ENCODE data around the gene GRM7.

Gene GRM7

DNA sequence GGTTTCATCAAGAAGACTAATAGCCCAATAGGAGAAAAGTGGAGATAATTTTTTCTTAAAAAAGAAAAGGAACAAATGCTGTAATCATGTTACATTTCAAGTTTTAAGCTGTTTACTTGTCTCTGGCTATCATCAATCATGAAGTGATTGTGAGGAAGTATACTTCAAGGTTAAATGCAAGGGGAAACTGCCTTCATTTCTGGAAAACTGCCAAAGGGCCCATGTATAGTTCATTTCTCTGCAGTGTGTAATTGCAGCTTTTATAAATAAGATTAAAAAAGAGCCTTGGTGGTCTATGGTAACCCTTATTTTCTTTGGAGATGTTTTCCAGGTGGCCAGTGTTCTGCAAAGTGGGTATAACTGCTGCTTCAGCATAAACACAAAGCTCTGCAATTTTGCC, 101.9 kb downstream of the GRM7 start:
- Histone ChIP-seq H3K4me1 (no peaks in the 10 kb centered on the region), H4K20me1 (no peaks in the 10 kb centered on the region), H3K36me3 (no peaks in the 10 kb centered on the region), H3K9me3 (no peaks in the 10 kb centered on the region), H3K9ac (no peak overlapping the region), H3K27ac (no peak overlapping the region), H3K4me3 (no peak overlapping the region), H3K27me3 (no peaks in the 10 kb centered on the region), H3K4me2 (no peak overlapping the region)
- TF ChIP-seq Cebpa-rat (IDR thresholded peaks at IDR 0.05): no peak

DNA sequence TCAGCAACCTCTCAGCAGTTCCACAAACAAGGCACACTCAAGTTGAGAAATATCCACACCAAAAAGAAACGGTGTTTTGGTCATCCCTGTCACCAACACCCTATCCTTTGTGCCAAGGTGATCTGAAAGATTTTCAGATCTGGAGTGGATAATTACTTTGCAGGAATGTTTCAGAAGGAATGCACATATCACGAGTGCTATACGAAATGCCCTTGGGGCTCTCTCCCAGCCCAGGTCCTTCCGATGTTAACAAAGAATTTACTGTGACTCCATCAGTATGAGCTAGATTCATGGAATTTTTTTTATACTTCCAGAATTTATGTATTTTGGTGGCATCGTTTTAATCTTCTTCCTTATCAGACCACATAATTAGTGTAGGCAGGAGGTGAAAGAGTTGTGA, 105.0 kb downstream of the GRM7 start:
- Histone ChIP-seq H4K20me1 (no peaks in the 10 kb centered on the region), H3K9ac (no peak overlapping the region), H3K27ac (no peak overlapping the region), H3K9me3 (no peaks in the 10 kb centered on the region), H3K36me3 (no peaks in the 10 kb centered on the region), H3K27me3 (no peaks in the 10 kb centered on the region), H3K4me3 (no peak overlapping the region), H3K4me2 (no peak overlapping the region), H3K4me1 (no peaks in the 10 kb centered on the region)
- TF ChIP-seq Cebpa-rat (IDR thresholded peaks at IDR 0.05): no peak

DNA sequence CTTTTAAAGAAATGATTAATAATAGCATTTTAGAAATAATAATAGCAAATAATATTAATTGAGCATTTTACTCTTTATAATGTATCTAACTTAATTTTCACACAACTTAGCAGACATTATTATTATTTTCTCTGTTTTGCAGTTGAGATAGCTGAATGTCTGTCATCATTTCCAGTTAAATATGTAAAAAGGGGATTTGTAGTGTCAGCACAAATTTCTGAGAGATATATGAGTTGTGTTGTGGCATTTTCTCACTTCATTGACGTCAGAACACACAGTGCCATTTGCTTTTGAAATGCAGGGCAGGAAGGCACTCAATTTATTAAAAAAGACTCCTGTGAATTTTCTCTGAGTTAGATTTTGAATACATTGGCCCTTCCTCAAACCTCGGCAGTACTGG, 111.0 kb downstream of the GRM7 start:
- H3K4me1 ChIP-seq: no peaks in the 10 kb centered on the region
- H3K9ac ChIP-seq: no peak overlapping the region
- no peak overlapping the region for H3K4me2 ChIP-seq
- H3K36me3 ChIP-seq: no peaks in the 10 kb centered on the region
- no peak overlapping the region for H3K27ac ChIP-seq
- H3K4me3 ChIP-seq: no peak overlapping the region
- H4K20me1 ChIP-seq: no peaks in the 10 kb centered on the region
- H3K9me3 ChIP-seq: no peaks in the 10 kb centered on the region
- TF ChIP-seq Cebpa-rat (IDR thresholded peaks at IDR 0.05): no peak
- no peaks in the 10 kb centered on the region for H3K27me3 ChIP-seq

GRCh38 chr3:6985848-6986247, 124.9 kb downstream of the GRM7 start:
- no peak overlapping the region for H3K4me2 ChIP-seq
- no peaks in the 10 kb centered on the region for H3K4me1 ChIP-seq
- H3K27me3 ChIP-seq: no peaks in the 10 kb centered on the region
- no peak for TF ChIP-seq Cebpa-rat (IDR thresholded peaks at IDR 0.05)
- no peaks in the 10 kb centered on the region for H4K20me1 ChIP-seq
- no peak overlapping the region for H3K9ac ChIP-seq
- H3K9me3 ChIP-seq: no peaks in the 10 kb centered on the region
- H3K4me3 ChIP-seq: no peak overlapping the region
- H3K36me3 ChIP-seq: no peaks in the 10 kb centered on the region
- H3K27ac ChIP-seq: no peak overlapping the region

- H3K4me1 ChIP-seq: no peaks in the 10 kb centered on the region
- no peak overlapping the region for H3K4me3 ChIP-seq
- no peaks in the 10 kb centered on the region for H3K9me3 ChIP-seq
- H4K20me1 ChIP-seq: no peaks in the 10 kb centered on the region
- no peak overlapping the region for H3K4me2 ChIP-seq
- no peak overlapping the region for H3K27ac ChIP-seq
- H3K9ac ChIP-seq: no peak overlapping the region
- TF ChIP-seq Cebpa-rat (IDR thresholded peaks at IDR 0.05): no peak
- no peaks in the 10 kb centered on the region for H3K36me3 ChIP-seq
- no peaks in the 10 kb centered on the region for H3K27me3 ChIP-seq
These were observed 128.8 kb downstream of the GRM7 start for GRCh38 chr3:6989608-6990291.

DNA sequence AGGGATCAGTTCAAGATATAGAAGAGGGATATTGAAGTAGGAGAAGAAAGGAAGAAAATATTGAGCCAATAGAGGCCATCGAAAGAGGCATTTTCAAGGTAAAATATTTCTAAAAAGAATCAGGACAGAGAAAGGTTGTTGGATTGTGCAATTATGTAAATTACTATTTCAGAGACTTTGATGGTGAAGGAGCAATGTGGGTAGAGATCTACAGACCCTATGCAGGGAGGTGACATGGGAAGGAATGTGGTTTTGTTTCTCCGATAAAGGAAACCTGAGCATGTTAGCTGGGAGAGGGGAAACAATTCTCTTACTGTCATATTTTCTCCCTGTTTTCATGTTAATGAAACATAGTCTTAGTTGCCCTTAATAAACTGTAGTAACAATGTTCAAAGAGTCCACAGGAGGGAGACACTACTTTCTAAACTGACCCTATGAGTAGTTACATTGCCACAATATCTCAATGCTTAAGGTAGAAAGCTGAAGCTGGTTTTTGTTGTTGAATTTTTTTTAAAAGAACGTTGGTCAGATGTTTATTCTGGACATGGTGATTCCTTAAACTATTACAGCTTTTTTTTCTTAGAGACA, 133.3 kb downstream of the GRM7 start:
- no peaks in the 10 kb centered on the region for H4K20me1 ChIP-seq
- no peak overlapping the region for H3K27ac ChIP-seq
- no peak overlapping the region for H3K4me2 ChIP-seq
- H3K4me1 ChIP-seq: no peaks in the 10 kb centered on the region
- peaks cover 8% of the 10 kb centered on the region; the same call in 1 of the 2 replicates for H3K9me3 ChIP-seq
- no peak for TF ChIP-seq Cebpa-rat (IDR thresholded peaks at IDR 0.05)
- H3K27me3 ChIP-seq: no peaks in the 10 kb centered on the region
- H3K9ac ChIP-seq: no peak overlapping the region
- no peak overlapping the region for H3K4me3 ChIP-seq
- no peaks in the 10 kb centered on the region for H3K36me3 ChIP-seq

GRCh38 chr3:7000501-7000900, 139.6 kb downstream of the GRM7 start:
- no peak for TF ChIP-seq Cebpa-rat (IDR thresholded peaks at IDR 0.05)

GRCh38 chr3:7001370-7001769, 140.5 kb downstream of the GRM7 start:
- H3K9me3 ChIP-seq: peaks cover 9% of the 10 kb centered on the region; the same call in 1 of the 2 replicates
- H3K27me3 ChIP-seq: no peaks in the 10 kb centered on the region
- no peak overlapping the region for H3K4me3 ChIP-seq
- no peak overlapping the region for H3K9ac ChIP-seq
- H4K20me1 ChIP-seq: no peaks in the 10 kb centered on the region
- no peak overlapping the region for H3K27ac ChIP-seq
- no peaks in the 10 kb centered on the region for H3K36me3 ChIP-seq
- TF ChIP-seq Cebpa-rat (IDR thresholded peaks at IDR 0.05): no peak
- no peak overlapping the region for H3K4me2 ChIP-seq
- H3K4me1 ChIP-seq: no peaks in the 10 kb centered on the region

More at GRCh38 chr3:7000501-7000900, 139.6 kb downstream of the GRM7 start:
- no peaks in the 10 kb centered on the region for H3K27me3 ChIP-seq
- peaks cover 9% of the 10 kb centered on the region; the same call in 1 of the 2 replicates for H3K9me3 ChIP-seq
- H3K36me3 ChIP-seq: no peaks in the 10 kb centered on the region
- H3K9ac ChIP-seq: no peak overlapping the region
- H3K4me1 ChIP-seq: no peaks in the 10 kb centered on the region
- H3K4me2 ChIP-seq: no peak overlapping the region
- H4K20me1 ChIP-seq: no peaks in the 10 kb centered on the region
- H3K27ac ChIP-seq: no peak overlapping the region
- no peak overlapping the region for H3K4me3 ChIP-seq

DNA sequence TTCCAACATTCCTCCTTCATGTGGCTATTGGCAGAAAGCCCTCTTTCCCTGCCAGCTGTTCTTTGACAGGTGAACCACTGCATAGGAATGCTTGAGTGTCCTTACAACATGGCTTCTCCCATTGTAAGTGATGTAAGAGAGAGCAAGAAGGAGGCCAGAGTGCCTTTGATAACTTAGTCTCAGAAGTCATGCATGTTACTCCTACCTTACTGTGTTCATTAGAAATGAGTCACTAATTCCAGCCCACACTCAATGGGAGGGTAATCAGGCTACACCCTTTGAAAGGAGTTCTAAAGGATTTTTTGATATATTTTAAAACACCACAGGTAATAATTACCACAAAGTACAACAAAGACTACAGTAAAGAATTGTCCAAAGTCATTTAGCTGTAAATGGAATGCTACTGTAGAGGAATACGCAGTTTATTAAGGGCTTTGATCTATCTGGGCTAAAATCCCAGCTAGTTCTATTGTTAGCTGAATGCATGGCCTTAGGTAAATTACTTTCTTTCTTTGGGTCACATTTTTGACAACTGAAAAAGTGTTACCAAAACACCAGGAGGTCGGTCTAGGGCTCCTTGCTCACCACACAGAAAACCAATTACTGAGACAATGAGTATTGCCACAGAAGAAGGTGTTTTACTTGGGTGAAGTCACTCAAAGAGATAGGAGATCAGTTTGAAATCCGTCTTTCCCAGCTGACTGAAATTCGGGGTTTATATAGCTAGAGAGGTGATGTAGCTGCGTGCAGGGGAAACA, 154.9 kb downstream of the GRM7 start:
- no peaks in the 10 kb centered on the region for H3K9me3 ChIP-seq
- no peak for TF ChIP-seq Cebpa-rat (IDR thresholded peaks at IDR 0.05)

More for the DNA sequence above, 154.9 kb downstream of the GRM7 start:
- no peaks in the 10 kb centered on the region for H3K36me3 ChIP-seq
- H3K4me3 ChIP-seq: no peak overlapping the region
- no peak overlapping the region for H3K9ac ChIP-seq
- H3K4me2 ChIP-seq: no peak overlapping the region
- H4K20me1 ChIP-seq: no peaks in the 10 kb centered on the region
- H3K27me3 ChIP-seq: no peaks in the 10 kb centered on the region
- no peaks in the 10 kb centered on the region for H3K4me1 ChIP-seq
- no peak overlapping the region for H3K27ac ChIP-seq

Data from BLaER1 (cell line).